K562 (cell line): Measurements from ENCODE around the gene TOX2. TPM values are rescaled to one million over a fixed set of nuclear protein-coding genes. Genes with fewer than 3 reads are reported as not detected.

Source experiments
- ATAC-seq: fragments of 200-7000 bp; cut with Tn5 transposase; 3 replicates; pipeline ENCODE4 v1.9.1; 2020; ENCODE audit warnings: moderate library complexity
- BruUV-seq: library from RNA; stranded (reverse); fragments of 400-500 nt; replicated peaks from 2 replicates; lab custom pipeline; 2021; lab: Mats Ljungman, UMichigan
- CTCF ChIA-PET: fragments of 300-600 bp; formaldehyde crosslinking; extraction: SDS; loops from one replicate; lab custom pipeline; 2021; ENCODE audit warnings: low intra/inter-chr PET ratio; lab: Yijun Ruan, JAX
- POLR2A ChIA-PET: fragments of 300-600, 350-650 bp; sonication (Branson Sonifier 250); formaldehyde crosslinking; extraction: SDS; loops from one replicate; lab custom pipeline; 2021; ENCODE audit warnings: antibody characterized with exemption, inconsistent platforms; lab: Yijun Ruan, JAX
- DNase-seq, 4 experiments: peaks; one replicate each; pipeline versions ENCODE4 v3.0.0 to v3.0.0-alpha.2; 2011 to 2018; ENCODE audit warnings: low spot score in 3 of 4, mixed read lengths in 3 of 4; ENCODE audit errors: extremely low read depth in 1 of 4
- FAIRE-seq: peaks from 2 replicates; lab custom pipeline; 2011; peaks lifted over from hg19 to GRCh38; lab: Jason Lieb, UNC
- H2AFZ ChIP-seq: 2 replicates; pipeline ENCODE4 v1.6.0; 2011; ENCODE audit warnings: low read depth, low read length, control low read depth, inconsistent platforms
- H3K27ac ChIP-seq: fragments of 200-600 bp; 3 replicates; pipeline ENCODE4 v1.8.0; 2011; ENCODE audit warnings: low read depth, mild to moderate bottlenecking, control low read depth, inconsistent platforms, low read length, moderate library complexity, mixed read lengths; ENCODE audit errors: extremely low read depth
- H3K27me3 ChIP-seq, 2 experiments: fragments of 300-600 bp in 1 of 2; 2 replicates in 1 of 2; 3 replicates in 1 of 2; pipeline versions ENCODE4 v1.6.0 to v1.8.0; 2011; ENCODE audit warnings: inconsistent platforms in 2 of 2, low read length in 2 of 2, mild to moderate bottlenecking in 1 of 2, mixed read lengths in 1 of 2, moderate library complexity in 1 of 2; ENCODE audit not compliant: control insufficient read depth in 2 of 2, insufficient read depth in 2 of 2
- H3K36me3 ChIP-seq: fragments of 300-600 bp; 3 replicates; pipeline ENCODE4 v1.8.0; 2011; ENCODE audit warnings: mild to moderate bottlenecking, low read length, inconsistent platforms; ENCODE audit not compliant: control insufficient read depth, insufficient read depth
- H3K4me1 ChIP-seq, 2 experiments: fragments of 200-600 bp in 1 of 2; replicated peaks in 1 of 2; 2 replicates in 1 of 2; 3 replicates in 1 of 2; pipeline versions ENCODE4 v1.5.1 to v1.8.0; 2011; ENCODE audit warnings: inconsistent platforms in 2 of 2, low read length in 2 of 2, mild to moderate bottlenecking in 1 of 2, mixed read lengths in 1 of 2, moderate library complexity in 1 of 2; ENCODE audit not compliant: control insufficient read depth in 2 of 2, insufficient read depth in 2 of 2
- H3K4me2 ChIP-seq: 2 replicates; pipeline ENCODE4 v1.6.1; 2011; ENCODE audit warnings: low read length, control low read depth, inconsistent platforms, mixed read lengths; ENCODE audit not compliant: insufficient read depth
- H3K4me3 ChIP-seq: fragments of 200-600 bp; sonication (generic), shearing (Covaris generic); 2 replicates; pipeline ENCODE4 v1.5.1; 2016; ENCODE audit warnings: control low read depth, inconsistent platforms
- H3K79me2 ChIP-seq: fragments of 200-600 bp; 3 replicates; pipeline ENCODE4 v1.8.0; 2011; ENCODE audit warnings: low read length, inconsistent platforms; ENCODE audit not compliant: control insufficient read depth, insufficient read depth
- H3K9ac ChIP-seq, 2 experiments: 2 replicates each; pipeline versions ENCODE4 v1.6.0 to v1.6.1; 2011; ENCODE audit warnings: low read depth in 2 of 2, low read length in 2 of 2, control low read depth in 1 of 2, inconsistent platforms in 1 of 2, mild to moderate bottlenecking in 1 of 2, mixed read lengths in 1 of 2; ENCODE audit not compliant: insufficient read depth in 1 of 2
- H3K9me1 ChIP-seq: one replicate; pipeline ENCODE4 v1.6.0; 2011; ENCODE audit warnings: inconsistent platforms, mild to moderate bottlenecking, low read length, moderate library complexity; ENCODE audit not compliant: control insufficient read depth, insufficient read depth
- H3K9me3 ChIP-seq: replicated peaks from 2 replicates; pipeline ENCODE4 v1.5.1; 2011; ENCODE audit warnings: low read depth, low read length, inconsistent platforms; ENCODE audit not compliant: control insufficient read depth, insufficient read depth
- H4K20me1 ChIP-seq: replicated peaks from 2 replicates; pipeline ENCODE4 v1.6.1; 2011; ENCODE audit warnings: low read length, inconsistent platforms, mixed read lengths; ENCODE audit not compliant: control insufficient read depth, insufficient read depth
- ESRRA ChIP-seq: fragments of 450-650 bp; IDR thresholded peaks from 2 replicates; pipeline ENCODE4 v1.6.1; 2014; ENCODE audit warnings: low read depth, mild to moderate bottlenecking, moderate library complexity, borderline replicate concordance
- GMEB1 ChIP-seq: fragments of 250-450 bp; sonication (Bioruptor Pico); IDR thresholded peaks from 2 replicates; pipeline ENCODE4 v1.4.0; 2020; ENCODE audit warnings: mild to moderate bottlenecking
- GTF2B ChIP-seq: IDR thresholded peaks from 2 replicates; pipeline ENCODE4 v1.6.1; 2011; ENCODE audit not compliant: insufficient read length; ENCODE audit errors: extremely low read depth
- MAFF ChIP-seq: IDR thresholded peaks from 2 replicates; pipeline ENCODE4 v1.6.1; 2012; ENCODE audit warnings: low read length, improper control_type of control experiment
- MEF2D ChIP-seq: conservative IDR thresholded peaks from 2 replicates; pipeline ENCODE4 v1.6.1; 2016; ENCODE audit warnings: low read depth, missing genetic modification characterization, missing compliant biosample characterization
- RFX1 ChIP-seq: fragments of 450-650 bp; IDR thresholded peaks from 2 replicates; pipeline ENCODE4 v1.6.1; 2016; ENCODE audit warnings: mild to moderate bottlenecking, moderate library complexity
- SMAD4 ChIP-seq: fragments of 250-450 bp; sonication (Bioruptor Pico); conservative IDR thresholded peaks from 2 replicates; pipeline ENCODE4 v1.8.0; 2021; ENCODE audit warnings: inconsistent platforms, mild to moderate bottlenecking, moderate library complexity
- SNIP1 ChIP-seq: fragments of 450-650 bp; IDR thresholded peaks from 2 replicates; pipeline ENCODE4 v1.7.1; 2017; ENCODE audit warnings: low read depth, mild to moderate bottlenecking
- SRSF3 ChIP-seq: fragments of 200-400 bp; formaldehyde crosslinking; IDR thresholded peaks from 2 replicates; pipeline ENCODE4 v1.6.1; 2016; ENCODE audit warnings: mild to moderate bottlenecking, low read length, moderate library complexity; ENCODE audit not compliant: insufficient read depth
- ZC3H8 ChIP-seq: fragments of 450-650 bp; IDR thresholded peaks from 2 replicates; pipeline ENCODE4 v1.6.1; 2017
- ZNF282 ChIP-seq: sonication (generic); formaldehyde crosslinking; IDR thresholded peaks from 2 replicates; pipeline ENCODE4 v1.8.1; 2023; ENCODE audit warnings: missing genetic modification reagents
- ZNF507 ChIP-seq: conservative IDR thresholded peaks from 2 replicates; pipeline ENCODE4 v1.6.1; 2017; ENCODE audit warnings: missing genetic modification characterization, missing compliant biosample characterization
- WGBS: fragments of 100-300 bp; shearing (Covaris generic); methylation state at CpG from one replicate; pipeline ENCODE4 v1.1.6; 2016; ENCODE audit warnings: low coverage, mixed read lengths; ENCODE audit not compliant: insufficient coverage; ENCODE audit errors: missing lambda C conversion rate; 5-methylcytosine and 5-hydroxymethylcytosine counted together
- in situ Hi-C: fragments of 300-500 bp; cut with MboI; formaldehyde crosslinking; loops from 4 replicates; pipeline ENCODE4 v1.15.0; 2018; ENCODE audit warnings: inconsistent platforms, mixed read lengths
- intact Hi-C: fragments of 100-400 bp; cut with micrococcal nuclease; formaldehyde crosslinking; loops from 2 replicates; pipeline ENCODE4 v1.14.2; 2022
- polyA plus RNA-seq, 8 experiments: library from polyadenylated mRNA; depleted of rRNA in 4 of 8; stranded (reverse) in 5 of 8; unstranded in 3 of 8; fragments of >200 nt; fragmentation: Nextera tagmentation in 2 of 8; fragmentation: Illumina TruSeq in 1 of 8; extraction: Ambion mirVana in 2 of 8; extraction: Trizol in 1 of 8; gene quantifications; 2 replicates each; pipeline versions ENCODE4 v1.2.1 to v1.2.3, GENCODE V29; 2011 to 2014; ENCODE audit warnings: inconsistent platforms in 1 of 8, missing spikeins in 1 of 8
- total RNA-seq, 7 experiments: library from RNA; depleted of rRNA in 6 of 7; stranded (reverse); fragments of >200 nt in 6 of 7; fragmentation: Illumina TruSeq in 2 of 7; extraction: Trizol in 2 of 7; gene quantifications; 2 replicates each; pipeline versions ENCODE4 v1.2.1 to v1.2.3, GENCODE V29; 2011 to 2021; ENCODE audit warnings: low replicate concordance in 1 of 7
- TF ChIP-seq, protein P1 (sequence below): fragments of 450-650 bp; IDR thresholded peaks from 2 replicates; pipeline ENCODE4 v1.6.1; 2018; ENCODE audit not compliant: partially characterized antibody

Gene TOX2
- total and polyA plus RNA-seq, 9 of the 15 experiments (the other 6 are each of a cell fraction or from before 2014, with no cell fraction given), result not detected

DNA sequence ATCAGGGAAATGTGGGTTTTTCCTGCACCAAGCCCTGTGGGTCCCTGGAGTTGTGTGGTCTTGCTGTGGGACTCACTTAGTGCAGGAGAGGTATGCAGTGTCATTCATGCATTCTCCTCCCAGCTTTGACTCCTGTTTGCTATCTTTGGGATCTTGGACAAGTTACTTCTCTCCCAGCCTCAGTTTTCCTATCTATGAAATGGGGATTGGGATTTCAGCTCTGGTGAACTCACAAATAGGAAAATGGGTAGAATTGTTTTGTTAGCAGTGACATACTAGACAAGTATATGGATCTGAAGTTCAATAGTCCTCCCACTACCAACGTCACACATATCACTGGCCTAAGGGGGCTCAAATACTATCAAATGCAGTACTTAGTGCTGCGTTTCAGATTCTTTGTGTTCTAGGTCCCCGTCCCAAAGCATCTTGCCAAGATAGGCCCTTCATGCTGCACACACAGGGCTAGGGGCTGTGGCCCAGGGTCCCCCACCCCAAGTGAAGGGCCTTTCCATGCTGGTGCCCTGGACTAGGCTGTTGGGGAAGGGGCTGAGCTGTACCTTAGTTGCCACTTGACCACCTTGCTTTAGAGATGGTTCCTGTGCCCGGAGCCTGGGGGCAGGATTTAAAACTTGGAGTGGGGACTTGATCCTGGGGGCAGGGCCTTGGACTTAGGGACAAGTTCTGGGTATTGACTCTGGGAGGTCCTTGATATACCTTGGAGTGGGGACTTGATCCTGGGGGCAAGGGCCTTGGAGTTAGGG lies 98.0 kb downstream of the TOX2 start (continued):
- TF ChIP-seq ZNF507 (tag) (no peak), MAFF (no peak), SNIP1 (no peak)
- TF ChIP-seq, all 486 proteins: peak for 2

DNA sequence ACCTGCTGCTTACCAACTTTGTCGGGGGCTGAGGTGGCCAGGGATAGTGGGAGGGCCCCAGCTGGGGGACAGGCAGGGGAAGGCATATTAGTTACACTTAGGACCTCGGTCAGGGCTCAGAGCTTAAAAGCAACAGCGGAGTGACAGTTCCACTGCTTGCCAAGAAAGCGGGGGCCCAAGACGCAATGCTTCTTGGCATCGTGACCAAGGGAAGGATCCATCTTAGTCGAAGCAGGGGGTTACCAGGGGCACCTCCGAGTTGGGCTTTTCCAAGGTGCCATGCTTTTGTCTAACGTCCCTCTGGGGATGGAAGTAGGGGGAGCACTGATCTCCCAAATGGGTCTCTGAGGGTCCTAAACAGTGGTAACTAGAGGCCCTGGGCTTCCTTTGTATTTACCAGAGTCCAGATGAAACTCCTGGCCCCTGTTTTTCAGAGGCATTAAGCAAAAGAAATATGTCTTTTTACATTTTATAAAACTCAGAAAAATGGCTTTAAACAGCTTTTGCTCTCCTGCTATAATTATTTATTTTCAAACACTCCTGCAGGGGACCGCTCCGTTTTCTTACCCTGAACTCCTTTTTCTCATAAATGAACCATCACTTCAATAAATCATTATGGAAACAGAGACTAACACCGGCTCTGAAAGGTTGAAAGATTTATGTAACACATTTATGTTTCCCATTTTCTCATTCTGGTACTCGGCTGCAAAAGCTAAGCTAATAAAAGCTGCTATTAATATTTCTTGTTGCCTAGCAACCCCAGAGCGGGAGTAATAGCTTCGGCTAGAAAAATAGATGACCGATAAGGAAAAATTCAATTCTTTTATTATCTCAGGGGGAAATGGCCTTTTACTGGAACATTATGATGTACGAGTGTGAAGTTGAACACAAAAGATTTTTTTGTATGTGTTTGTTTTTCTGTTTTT lies 100.4 kb downstream of the TOX2 start:
- H3K9ac ChIP-seq, result no peak overlapping the region
- peaks cover 4% of the 10 kb centered on the region for H3K9me1 ChIP-seq
- no peak overlapping the region for H3K27ac ChIP-seq
- ChIA-PET POLR2A (interaction anchor here (0.7 kb wide), 1 partner anchor 20 kb away, joined by 3 read pairs; no protein-coding TSS in a partner anchor), CTCF (no interaction called here)
- H2AFZ ChIP-seq, result no peak overlapping the region
- TF ChIP-seq GTF2B (no peak), SMAD4 (CRISPR knock-in tag) (no peak), ZNF282 (CRISPR knock-in tag) (no peak), ZC3H8 (no peak), SRSF3 (no peak), ESRRA (no peak), GMEB1 (CRISPR knock-in tag) (no peak), RFX1 (peak; percentile 77), MEF2D (tag) (no peak)
- TF ChIP-seq, protein P1, sequence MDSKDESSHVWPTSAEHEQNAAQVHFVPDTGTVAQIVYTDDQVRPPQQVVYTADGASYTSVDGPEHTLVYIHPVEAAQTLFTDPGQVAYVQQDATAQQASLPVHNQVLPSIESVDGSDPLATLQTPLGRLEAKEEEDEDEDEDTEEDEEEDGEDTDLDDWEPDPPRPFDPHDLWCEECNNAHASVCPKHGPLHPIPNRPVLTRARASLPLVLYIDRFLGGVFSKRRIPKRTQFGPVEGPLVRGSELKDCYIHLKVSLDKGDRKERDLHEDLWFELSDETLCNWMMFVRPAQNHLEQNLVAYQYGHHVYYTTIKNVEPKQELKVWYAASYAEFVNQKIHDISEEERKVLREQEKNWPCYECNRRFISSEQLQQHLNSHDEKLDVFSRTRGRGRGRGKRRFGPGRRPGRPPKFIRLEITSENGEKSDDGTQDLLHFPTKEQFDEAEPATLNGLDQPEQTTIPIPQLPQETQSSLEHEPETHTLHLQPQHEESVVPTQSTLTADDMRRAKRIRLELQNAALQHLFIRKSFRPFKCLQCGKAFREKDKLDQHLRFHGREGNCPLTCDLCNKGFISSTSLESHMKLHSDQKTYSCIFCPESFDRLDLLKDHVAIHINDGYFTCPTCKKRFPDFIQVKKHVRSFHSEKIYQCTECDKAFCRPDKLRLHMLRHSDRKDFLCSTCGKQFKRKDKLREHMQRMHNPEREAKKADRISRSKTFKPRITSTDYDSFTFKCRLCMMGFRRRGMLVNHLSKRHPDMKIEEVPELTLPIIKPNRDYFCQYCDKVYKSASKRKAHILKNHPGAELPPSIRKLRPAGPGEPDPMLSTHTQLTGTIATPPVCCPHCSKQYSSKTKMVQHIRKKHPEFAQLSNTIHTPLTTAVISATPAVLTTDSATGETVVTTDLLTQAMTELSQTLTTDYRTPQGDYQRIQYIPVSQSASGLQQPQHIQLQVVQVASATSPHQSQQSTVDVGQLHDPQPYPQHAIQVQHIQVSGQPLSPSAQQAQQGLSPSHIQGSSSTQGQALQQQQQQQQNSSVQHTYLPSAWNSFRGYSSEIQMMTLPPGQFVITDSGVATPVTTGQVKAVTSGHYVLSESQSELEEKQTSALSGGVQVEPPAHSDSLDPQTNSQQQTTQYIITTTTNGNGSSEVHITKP, result peak; percentile 47
- H3K4me3 ChIP-seq, result no peak overlapping the region
- no peaks in the 10 kb centered on the region for H3K79me2 ChIP-seq
- ATAC-seq (no peak), FAIRE-seq (no peak), DNase-seq (peak in 2 of 4 experiments; percentile 34 to 51)
- peaks cover 6% of the 10 kb centered on the region for H4K20me1 ChIP-seq
- in situ Hi-C loops, result no loop called here
- no TSS peak for BruUV-seq
- intact Hi-C loops, result no loop called here
- H3K36me3 ChIP-seq, result no peaks in the 10 kb centered on the region
- H3K9me3 ChIP-seq, result no peaks in the 10 kb centered on the region
- no peak overlapping the region for H3K4me2 ChIP-seq
- peaks cover 12 to 45% of the 10 kb centered on the region in 2 experiments; a peak in 4 of 5 replicates for H3K27me3 ChIP-seq
- H3K4me1 ChIP-seq, result peaks cover 4 to 21% of the 10 kb centered on the region in 2 experiments; a peak in 4 of 5 replicates
- WGBS, result under 1% methylated on average over 17 of the region's 17 CpGs
